ENCODE results near the gene ZNF805. TPM values are rescaled to one million over a fixed set of nuclear protein-coding genes. Genes with fewer than 3 reads are reported as not detected.
A peak's percentile ranks its signal among the peaks of the same experiment; 100 is the strongest.
"Not testable (repeated sequence)": the region's sequence is repeated elsewhere in the genome, so short reads cannot be mapped to it uniquely, and the experiment has no call there.

ZNF805 gene
- total RNA-seq, 1 experiment from 2014 or later = 13.5 TPM

- POLR2A ChIA-PET (ENCODE audit: unreplicated experiment) = no interaction called here
Measured at GRCh38 chr19:57271280-57271679, 30.8 kb downstream of the ZNF805 start.

GRCh38 chr19:57273014-57273413 is 32.6 kb downstream of the ZNF805 start:
- Histone ChIP-seq H3K4me2 (no peak overlapping the region), H3K4me3 (no peak overlapping the region), H3K36me3 (ENCODE audit: low read depth) (0 out of 2 replicates have a peak, but pooled peaks cover 6% of the 10 kb centered on the region), H3K9me2 (ENCODE audit: insufficient read depth) (no peaks in the 10 kb centered on the region), H3K79me2 (ENCODE audit: low read depth) (no peaks in the 10 kb centered on the region), H3F3A (ENCODE audit: insufficient read depth, low read depth) (peaks cover 5% of the 10 kb centered on the region; the same call in 1 of the 2 replicates), H3K27me3 (ENCODE audit: insufficient read depth, low read depth) (no peaks in the 10 kb centered on the region), H3K9me3 (ENCODE audit: insufficient read depth, low read depth) (no peaks in the 10 kb centered on the region), H2AFZ (no peak overlapping the region), H3K4me1 (replicated peaks; ENCODE audit: insufficient read depth) (peaks cover 2% of the 10 kb centered on the region), H4K20me1 (ENCODE audit: insufficient read depth) (no peaks in the 10 kb centered on the region), H3K27ac (no peak overlapping the region)
- BruUV-seq (replicated peaks) = no TSS peak
- intact Hi-C loops (cut with micrococcal nuclease; ENCODE audit: unreplicated experiment) = no loop called here
- ChIA-PET CTCF (no interaction called here), POLR2A (ENCODE audit: unreplicated experiment) (no interaction called here)
- no peak for DNase-seq
- no peak for TF ChIP-seq CTCF (conservative IDR thresholded peaks at IDR 0.05)
- TF ChIP-seq EZH2 (IDR thresholded peaks at IDR 0.05; ENCODE audit: low read depth) = no peak

More at GRCh38 chr19:57271280-57271679, 30.8 kb downstream of the ZNF805 start:
- Histone ChIP-seq H4K20me1 (ENCODE audit: insufficient read depth) (no peaks in the 10 kb centered on the region), H3K4me1 (replicated peaks; ENCODE audit: insufficient read depth) (no peaks in the 10 kb centered on the region), H3K27ac (no peak overlapping the region), H3K36me3 (ENCODE audit: low read depth) (0 out of 2 replicates have a peak, but pooled peaks cover 6% of the 10 kb centered on the region), H3K79me2 (ENCODE audit: low read depth) (no peaks in the 10 kb centered on the region), H3K4me2 (no peak overlapping the region), H3K9me2 (ENCODE audit: insufficient read depth) (no peaks in the 10 kb centered on the region), H2AFZ (no peak overlapping the region), H3K9me3 (ENCODE audit: insufficient read depth, low read depth) (no peaks in the 10 kb centered on the region), H3K27me3 (ENCODE audit: insufficient read depth, low read depth) (no peaks in the 10 kb centered on the region), H3F3A (ENCODE audit: insufficient read depth, low read depth) (peaks cover 10% of the 10 kb centered on the region; the same call in 1 of the 2 replicates), H3K4me3 (no peak overlapping the region)
- CTCF ChIA-PET = no interaction called here
- TF ChIP-seq EZH2 (IDR thresholded peaks at IDR 0.05; ENCODE audit: low read depth) (no peak), CTCF (conservative IDR thresholded peaks at IDR 0.05) (no peak)
- no TSS peak for BruUV-seq (replicated peaks)
- no peak for DNase-seq
- intact Hi-C loops (cut with micrococcal nuclease; ENCODE audit: unreplicated experiment) = no loop called here

GRCh38 chr19:57276430-57276829 is 36.0 kb downstream of the ZNF805 start:
- no peak overlapping the region for H3K4me3 ChIP-seq
- no TSS peak for BruUV-seq (replicated peaks)
- no peaks in the 10 kb centered on the region for H3K9me3 ChIP-seq (ENCODE audit: insufficient read depth, low read depth)
- H3K27ac ChIP-seq = no peak overlapping the region
- no peak for TF ChIP-seq CTCF (conservative IDR thresholded peaks at IDR 0.05)
- no peak for TF ChIP-seq EZH2 (IDR thresholded peaks at IDR 0.05; ENCODE audit: low read depth)
- no peak overlapping the region for H2AFZ ChIP-seq
- no peaks in the 10 kb centered on the region for H3K9me2 ChIP-seq (ENCODE audit: insufficient read depth)
- peaks cover 11% of the 10 kb centered on the region for H3K79me2 ChIP-seq (ENCODE audit: low read depth)
- H3K4me1 ChIP-seq (replicated peaks; ENCODE audit: insufficient read depth) = peaks cover 20% of the 10 kb centered on the region
- ChIA-PET POLR2A (ENCODE audit: unreplicated experiment) (no interaction called here), CTCF (no interaction called here)
- H3K27me3 ChIP-seq (ENCODE audit: insufficient read depth, low read depth) = no peaks in the 10 kb centered on the region
- DNase-seq = no peak
- intact Hi-C loops (cut with micrococcal nuclease; ENCODE audit: unreplicated experiment) = no loop called here
- H3K36me3 ChIP-seq (ENCODE audit: low read depth) = peaks cover 9% of the 10 kb centered on the region; the same call in 1 of the 2 replicates
- peaks cover 20% of the 10 kb centered on the region for H3F3A ChIP-seq (ENCODE audit: insufficient read depth, low read depth)
- H4K20me1 ChIP-seq (ENCODE audit: insufficient read depth) = peaks cover 4% of the 10 kb centered on the region
- no peak overlapping the region for H3K4me2 ChIP-seq

GRCh38 chr19:57278481-57278880 is 38.0 kb downstream of the ZNF805 start:
- BruUV-seq (replicated peaks); CTCF ChIA-PET; H3K9me3 ChIP-seq (ENCODE audit: insufficient read depth, low read depth); H3K9me2 ChIP-seq (ENCODE audit: insufficient read depth); H3K27me3 ChIP-seq (ENCODE audit: insufficient read depth, low read depth); intact Hi-C loops (cut with micrococcal nuclease; ENCODE audit: unreplicated experiment); H2AFZ ChIP-seq: not testable (repeated sequence)
- peak overlapping the region; percentile 97 for H3K27ac ChIP-seq
- H3K4me1 ChIP-seq (replicated peaks; ENCODE audit: insufficient read depth) = peaks cover 38% of the 10 kb centered on the region
- H4K20me1 ChIP-seq (ENCODE audit: insufficient read depth) = peaks cover 25% of the 10 kb centered on the region
- POLR2A ChIA-PET (ENCODE audit: unreplicated experiment) = interaction anchor here (0.7 kb wide), 1 partner anchor 70 kb away, joined by 4 read pairs; no protein-coding TSS in a partner anchor
- peak overlapping the region; percentile 91 for H3K4me2 ChIP-seq
- peaks cover 32% of the 10 kb centered on the region for H3K79me2 ChIP-seq (ENCODE audit: low read depth)
- DNase-seq = peak; percentile 43 to 77
- H3K4me3 ChIP-seq = peak overlapping the region; percentile 79; the same call in 1 of the 2 replicates
- peaks cover 19% of the 10 kb centered on the region for H3K36me3 ChIP-seq (ENCODE audit: low read depth)
- H3F3A ChIP-seq (ENCODE audit: insufficient read depth, low read depth) = peaks cover 20% of the 10 kb centered on the region
